Naive B cell (primary cell): ENCODE measurements around the gene WDSUB1. TPM values are rescaled to one million over a fixed set of nuclear protein-coding genes. Genes with fewer than 3 reads are reported as not detected.
A peak's percentile ranks its signal among the peaks of the same experiment; 100 is the strongest.

Experiments
- ATAC-seq, 2 donors: fragments of 150-1000 bp; cut with Tn5 transposase; 2 replicates each; pipeline ENCODE4 v1.10.0; 2021; ENCODE audit warnings: low read depth in 2 of 2, mild to moderate bottlenecking in 2 of 2, moderate library complexity in 2 of 2
- DNase-seq: peaks from one replicate; pipeline ENCODE4 v3.0.0; 2022
- H3K27ac Mint-ChIP-seq, 6 donors: one replicate each; pipeline ENCODE4 v1.8.0; 2020 to 2022; ENCODE audit warnings: mild to moderate bottlenecking in 6 of 6, mixed read lengths in 6 of 6, moderate library complexity in 5 of 6, inconsistent platforms in 2 of 6
- H3K27me3 Mint-ChIP-seq, 3 donors: one replicate each; pipeline ENCODE4 v1.8.0; 2021 to 2022; ENCODE audit warnings: mixed read lengths in 3 of 3, mild to moderate bottlenecking in 1 of 3
- H3K36me3 Mint-ChIP-seq, 2 donors: one replicate each; pipeline ENCODE4 v1.8.0; 2020 to 2022; ENCODE audit warnings: mixed read lengths in 2 of 2, inconsistent platforms in 1 of 2, mild to moderate bottlenecking in 1 of 2
- H3K4me1 Mint-ChIP-seq, 3 donors: one replicate each; pipeline ENCODE4 v1.8.0; 2020 to 2022; ENCODE audit warnings: mixed read lengths in 3 of 3, inconsistent platforms in 1 of 3, mild to moderate bottlenecking in 1 of 3, moderate library complexity in 1 of 3
- H3K4me3 Mint-ChIP-seq, 8 donors: one replicate each; pipeline ENCODE4 v1.8.0; 2020 to 2022; ENCODE audit warnings: mild to moderate bottlenecking in 8 of 8, mixed read lengths in 8 of 8, moderate library complexity in 8 of 8, inconsistent platforms in 2 of 8
- H3K9me3 Mint-ChIP-seq, 7 donors: one replicate each; pipeline ENCODE4 v1.8.0; 2020 to 2022; ENCODE audit warnings: mixed read lengths in 7 of 7, mild to moderate bottlenecking in 5 of 7, inconsistent platforms in 2 of 7, moderate library complexity in 1 of 7
- polyA plus RNA-seq, 6 donors: library from polyadenylated mRNA; unstranded; fragments of 300-500 nt; fragmentation: Illumina TruSeq; gene quantifications; one replicate each; pipeline ENCODE4 v1.2.3, GENCODE V29; 2021; ENCODE audit warnings: low read depth in 6 of 6

The WDSUB1 gene
- polyA plus RNA-seq, 6 donors from 2014 or later, result 19.6 to 33.8 (median 25.9) TPM

GRCh38 chr2:159209341-159210306 is 76.9 kb downstream of the WDSUB1 start:
- no peaks in the 10 kb centered on the region for H3K9me3 Mint-ChIP-seq
- DNase-seq (peak; percentile 6), ATAC-seq (peak; percentile 76 to 84)
- no peaks in the 10 kb centered on the region for H3K27me3 Mint-ChIP-seq
- H3K4me1 Mint-ChIP-seq, result peaks cover 7 to 14% (median 12%) of the 10 kb centered on the region in 3 donors
- H3K4me3 Mint-ChIP-seq, result peak overlapping the region in 5 of 8 donors; percentile 2 to 37 (median 22)
- no peaks in the 10 kb centered on the region for H3K36me3 Mint-ChIP-seq
- peak overlapping the region in 5 of 6 donors; percentile 22 to 79 (median 56) for H3K27ac Mint-ChIP-seq

- peak overlapping the region in 1 of 6 donors; percentile 33 for H3K27ac Mint-ChIP-seq
- H3K4me1 Mint-ChIP-seq, result peaks cover 7 to 14% (median 12%) of the 10 kb centered on the region in 3 donors
These were observed 78.1 kb downstream of the WDSUB1 start for GRCh38 chr2:159208438-159208837.

GRCh38 chr2:159206736-159207380 is 79.6 kb downstream of the WDSUB1 start:
- H3K4me3 Mint-ChIP-seq, result no peak overlapping the region
- ATAC-seq (no peak), DNase-seq (no peak)
- H3K36me3 Mint-ChIP-seq, result no peaks in the 10 kb centered on the region
- peaks cover 7 to 14% (median 12%) of the 10 kb centered on the region in 3 donors for H3K4me1 Mint-ChIP-seq
- H3K9me3 Mint-ChIP-seq, result no peaks in the 10 kb centered on the region
- H3K27ac Mint-ChIP-seq, result no peak overlapping the region
- no peaks in the 10 kb centered on the region for H3K27me3 Mint-ChIP-seq

More at GRCh38 chr2:159208438-159208837, 78.1 kb downstream of the WDSUB1 start:
- DNase-seq, result no peak
- H3K36me3 Mint-ChIP-seq, result no peaks in the 10 kb centered on the region
- no peak for ATAC-seq
- no peak overlapping the region for H3K4me3 Mint-ChIP-seq
- H3K9me3 Mint-ChIP-seq, result no peaks in the 10 kb centered on the region
- H3K27me3 Mint-ChIP-seq, result no peaks in the 10 kb centered on the region

DNA sequence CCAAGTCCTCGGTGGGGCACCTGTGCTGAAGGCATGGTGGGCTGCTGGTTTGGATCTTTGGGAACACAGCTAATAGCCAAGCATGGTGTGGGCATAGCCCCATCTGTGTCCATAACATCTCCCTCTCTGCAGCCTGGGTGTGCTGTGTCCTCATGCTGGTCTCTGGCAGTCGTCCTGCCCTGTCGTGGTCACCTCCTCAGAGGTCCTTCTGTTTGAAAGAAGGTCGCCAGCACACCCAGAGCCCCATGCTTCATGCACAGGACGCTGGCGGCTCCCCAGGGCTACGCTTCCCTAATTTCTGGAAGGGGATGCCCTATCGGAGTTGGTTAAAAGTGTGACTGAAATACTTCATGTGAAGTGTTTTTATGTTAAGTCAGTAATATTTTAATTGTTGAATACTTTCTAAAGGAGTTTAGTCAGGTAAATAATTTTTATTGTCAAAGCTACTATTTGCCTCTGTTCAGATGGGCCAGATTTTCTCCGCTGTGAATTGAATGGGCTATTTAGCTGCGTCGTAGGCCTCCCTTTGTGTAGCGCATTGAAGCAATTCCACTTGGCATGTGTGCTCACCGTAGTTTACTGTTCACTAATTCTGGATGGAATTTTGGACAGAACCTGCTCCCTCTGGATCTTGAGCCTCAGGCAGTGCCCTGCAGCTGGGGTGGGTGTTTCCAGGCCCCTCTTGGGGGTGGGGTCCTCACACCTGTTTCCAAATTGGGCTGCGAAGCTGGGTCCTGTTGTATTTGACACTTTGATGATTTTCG is 81.9 kb downstream of the WDSUB1 start:
- Mint-ChIP-seq H3K4me3 (no peak overlapping the region), H3K4me1 (peaks cover under 1 to 9% (median 5%) of the 10 kb centered on the region in 3 donors), H3K27me3 (no peaks in the 10 kb centered on the region), H3K9me3 (no peaks in the 10 kb centered on the region), H3K36me3 (no peaks in the 10 kb centered on the region), H3K27ac (no peak overlapping the region)
- ATAC-seq (no peak), DNase-seq (no peak)

GRCh38 chr2:159202568-159203071 is 83.9 kb downstream of the WDSUB1 start:
- DNase-seq (no peak), ATAC-seq (no peak)
- Mint-ChIP-seq H3K4me1 (peaks cover 0 to 3% (median 0%) of the 10 kb centered on the region in 3 donors), H3K4me3 (no peak overlapping the region), H3K27me3 (no peaks in the 10 kb centered on the region), H3K9me3 (no peaks in the 10 kb centered on the region), H3K27ac (peak overlapping the region in 1 of 6 donors; percentile 37), H3K36me3 (no peaks in the 10 kb centered on the region)

DNA sequence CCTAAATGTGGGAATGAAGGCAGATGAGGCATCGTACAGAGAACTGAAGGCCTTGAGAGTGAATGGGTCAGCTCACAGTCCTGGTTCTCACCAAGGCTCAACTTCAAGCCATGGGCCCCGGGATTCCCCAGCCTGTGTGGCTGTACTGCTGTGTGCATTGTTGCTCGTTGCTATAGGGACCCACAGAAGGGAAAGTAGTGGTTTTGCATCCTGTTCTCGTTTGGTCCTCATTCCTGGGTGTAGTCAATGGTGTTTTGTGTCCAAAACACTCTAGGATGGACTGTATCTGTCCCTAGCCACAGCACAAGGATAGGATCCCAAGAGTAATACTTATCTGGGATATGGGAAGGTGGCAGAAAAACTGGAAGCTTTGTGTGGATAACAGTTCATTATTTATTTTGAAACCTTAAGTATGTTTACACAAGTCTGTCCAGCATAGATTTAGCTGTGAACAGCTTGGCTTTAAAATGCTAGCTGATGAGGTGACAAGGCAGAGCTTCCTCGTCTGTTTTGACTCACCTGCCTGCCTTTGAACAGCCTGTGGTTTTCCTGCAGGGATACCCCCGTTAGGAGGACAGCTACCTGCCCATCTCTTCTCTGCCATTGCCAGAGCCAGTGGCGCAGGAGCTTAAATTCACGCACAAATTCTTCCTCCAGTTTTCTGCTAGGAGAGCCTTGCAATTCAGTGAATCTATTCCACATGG is 85.0 kb downstream of the WDSUB1 start:
- Mint-ChIP-seq H3K36me3 (no peaks in the 10 kb centered on the region), H3K27ac (peak overlapping the region in 2 of 6 donors; percentile 80 to 88), H3K27me3 (no peaks in the 10 kb centered on the region), H3K4me3 (no peak overlapping the region), H3K4me1 (peaks cover 0 to 3% (median 0%) of the 10 kb centered on the region in 3 donors), H3K9me3 (no peaks in the 10 kb centered on the region)
- DNase-seq (no peak), ATAC-seq (peak; percentile 56 to 91)

DNA sequence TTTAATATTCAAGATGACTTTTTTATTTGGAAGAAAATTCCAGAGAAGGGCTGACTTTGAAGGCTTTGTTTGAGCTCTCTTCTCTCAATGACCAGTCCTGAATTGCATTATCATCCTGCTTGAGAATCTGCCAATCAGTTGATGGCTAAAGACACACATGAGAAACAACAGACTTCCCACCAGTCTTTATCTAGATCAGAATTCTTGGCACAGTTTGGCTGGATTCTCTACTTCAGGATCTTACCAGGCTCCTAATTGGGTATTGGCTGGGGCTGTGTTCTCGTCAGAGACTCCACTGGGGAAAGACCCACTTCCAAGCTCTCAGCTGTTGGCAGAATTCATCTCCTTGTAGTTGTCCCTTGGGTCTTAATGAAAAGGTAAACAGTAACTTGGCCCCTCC is 86.0 kb downstream of the WDSUB1 start:
- Mint-ChIP-seq H3K27ac (peak overlapping the region in 1 of 6 donors; percentile 80), H3K9me3 (no peaks in the 10 kb centered on the region), H3K27me3 (no peaks in the 10 kb centered on the region), H3K4me1 (peaks cover 0 to 3% (median 0%) of the 10 kb centered on the region in 3 donors), H3K4me3 (no peak overlapping the region), H3K36me3 (no peaks in the 10 kb centered on the region)
- no peak for DNase-seq
- no peak for ATAC-seq

DNA sequence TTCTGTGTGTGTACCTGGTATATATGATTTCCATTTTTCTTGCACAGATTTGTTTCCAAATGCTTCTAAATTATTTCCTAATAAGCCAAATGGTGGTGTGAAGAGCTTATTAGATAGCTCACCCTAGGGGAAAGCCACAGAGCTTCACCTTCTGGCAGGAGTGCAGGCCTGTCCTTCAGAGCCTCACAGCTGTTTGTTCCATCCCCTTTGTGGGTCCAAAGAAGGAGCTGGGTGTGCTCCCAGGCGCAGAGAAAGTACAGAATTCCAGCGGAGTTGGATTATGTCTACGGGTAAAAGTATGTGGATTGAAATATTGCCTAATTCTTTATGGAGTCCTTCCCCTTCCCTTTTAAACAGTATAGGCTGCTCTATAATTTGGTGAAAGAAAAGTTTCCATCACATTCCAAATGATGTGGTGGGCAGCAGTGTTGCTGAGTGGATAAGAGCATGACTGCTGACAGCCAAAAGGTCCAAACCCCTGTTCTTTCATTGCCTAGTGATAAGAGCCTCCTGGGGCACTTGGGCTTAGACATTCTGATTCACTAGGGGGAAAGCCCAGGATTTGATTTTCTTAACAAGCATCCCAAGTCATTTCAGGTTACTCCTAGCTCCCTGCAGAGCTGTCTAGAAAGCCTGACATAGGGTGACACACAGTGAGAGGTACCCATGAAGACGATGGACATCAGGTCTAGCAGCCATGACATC is 86.6 kb downstream of the WDSUB1 start:
- Mint-ChIP-seq H3K4me3 (no peak overlapping the region), H3K4me1 (peaks cover 0 to 3% (median 0%) of the 10 kb centered on the region in 3 donors), H3K9me3 (no peaks in the 10 kb centered on the region), H3K36me3 (no peaks in the 10 kb centered on the region), H3K27me3 (no peaks in the 10 kb centered on the region), H3K27ac (peak overlapping the region in 2 of 6 donors; percentile 31 to 82)
- DNase-seq (no peak), ATAC-seq (no peak)

DNA sequence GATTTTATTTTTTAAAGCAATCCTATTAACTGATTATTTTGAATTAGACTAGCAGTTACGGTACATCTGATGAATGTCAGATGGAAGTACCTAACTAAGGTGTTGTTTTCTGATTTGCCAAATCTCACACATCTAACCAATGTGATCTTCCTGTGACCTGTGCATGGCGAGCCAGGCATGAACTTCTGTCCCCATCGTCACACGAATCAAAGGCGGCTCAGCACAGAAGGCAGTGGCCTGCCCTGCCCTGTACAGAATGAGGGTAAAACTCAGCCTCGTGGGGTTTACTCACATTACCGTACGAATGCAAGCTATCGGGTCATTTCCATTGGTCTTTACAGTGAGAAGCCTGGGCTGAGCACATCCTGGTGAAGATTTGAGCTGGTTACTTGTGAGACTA is 87.3 kb downstream of the WDSUB1 start:
- Mint-ChIP-seq H3K4me1 (peaks cover 0 to 3% (median 0%) of the 10 kb centered on the region in 3 donors), H3K36me3 (no peaks in the 10 kb centered on the region), H3K27ac (no peak overlapping the region), H3K27me3 (no peaks in the 10 kb centered on the region), H3K4me3 (no peak overlapping the region), H3K9me3 (no peaks in the 10 kb centered on the region)
- no peak for DNase-seq
- no peak for ATAC-seq

GRCh38 chr2:159196393-159196925 is 90.0 kb downstream of the WDSUB1 start:
- Mint-ChIP-seq H3K4me3 (no peak overlapping the region), H3K27ac (no peak overlapping the region)

DNA sequence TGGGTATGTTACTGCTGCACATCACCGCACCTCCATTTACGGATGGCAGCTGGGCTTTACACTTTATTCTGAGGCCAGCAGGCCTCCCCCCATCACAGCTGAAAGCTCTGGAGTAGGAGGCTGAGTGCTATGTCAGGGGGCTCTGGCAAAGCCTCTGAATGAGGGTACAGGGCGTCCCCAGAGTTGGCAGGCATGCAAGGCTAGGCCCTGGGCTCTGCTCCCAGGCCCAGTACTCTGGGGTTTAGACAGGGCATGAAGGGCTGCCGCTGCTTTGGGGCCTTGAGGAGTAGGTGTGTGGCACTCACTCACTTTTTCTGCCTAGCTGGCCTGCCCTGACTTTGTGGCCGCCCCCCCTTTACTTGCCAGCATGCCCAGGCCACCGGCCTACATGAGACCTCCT is 90.8 kb downstream of the WDSUB1 start:
- Mint-ChIP-seq H3K36me3 (no peaks in the 10 kb centered on the region), H3K9me3 (no peaks in the 10 kb centered on the region), H3K27ac (no peak overlapping the region), H3K27me3 (no peaks in the 10 kb centered on the region), H3K4me1 (no peaks in the 10 kb centered on the region), H3K4me3 (no peak overlapping the region)
- ATAC-seq (no peak), DNase-seq (no peak)

More at GRCh38 chr2:159196393-159196925, 90.0 kb downstream of the WDSUB1 start:
- H3K9me3 Mint-ChIP-seq, result no peaks in the 10 kb centered on the region
- H3K27me3 Mint-ChIP-seq, result no peaks in the 10 kb centered on the region
- no peaks in the 10 kb centered on the region for H3K36me3 Mint-ChIP-seq
- ATAC-seq (no peak), DNase-seq (no peak)
- peaks cover 0 to 3% (median 0%) of the 10 kb centered on the region in 3 donors for H3K4me1 Mint-ChIP-seq

DNA sequence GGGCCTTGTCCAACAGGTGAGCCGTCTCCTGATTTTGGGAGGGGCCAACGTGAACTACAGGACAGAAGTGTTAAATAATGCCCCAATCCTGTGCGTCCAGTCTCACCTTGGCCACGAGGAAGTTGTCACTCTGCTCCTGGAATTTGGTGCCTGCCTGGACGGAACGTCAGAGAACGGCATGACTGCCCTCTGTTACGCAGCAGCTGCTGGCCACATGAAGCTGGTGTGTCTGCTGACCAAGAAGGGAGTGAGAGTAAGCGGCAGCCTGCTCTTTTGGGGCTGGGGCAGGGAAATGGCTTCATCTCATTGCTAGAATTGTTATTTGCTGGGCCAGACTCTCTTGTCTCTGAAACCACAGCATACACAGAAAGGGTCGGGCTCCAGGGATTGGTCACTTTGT is 92.3 kb downstream of the WDSUB1 start:
- no peaks in the 10 kb centered on the region for H3K27me3 Mint-ChIP-seq
- H3K27ac Mint-ChIP-seq, result no peak overlapping the region
- H3K4me1 Mint-ChIP-seq, result no peaks in the 10 kb centered on the region
- H3K36me3 Mint-ChIP-seq, result no peaks in the 10 kb centered on the region
- no peak for DNase-seq
- H3K4me3 Mint-ChIP-seq, result no peak overlapping the region
- H3K9me3 Mint-ChIP-seq, result no peaks in the 10 kb centered on the region
- no peak for ATAC-seq
